OCI-LY3 (cell line): Measurements from ENCODE around the gene SULF2.

ENCODE experiments used
- H2AFZ ChIP-seq: fragments of 200-600, 300-600 bp; shearing (Covaris generic); 2 replicates; pipeline ENCODE4 v1.6.0; 2014; ENCODE audit warnings: antibody characterized with exemption, low read depth, low read length
- H3K27ac ChIP-seq: fragments of 200-600, 300-600 bp; sonication (generic); 2 replicates; pipeline ENCODE4 v1.5.1; 2014; ENCODE audit warnings: mild to moderate bottlenecking, low read length, moderate library complexity, mixed read lengths
- H3K27me3 ChIP-seq: fragments of 200-600, 300-600 bp; sonication (generic); 2 replicates; pipeline ENCODE4 v1.6.1; 2014; ENCODE audit warnings: low read depth, low read length, mixed read lengths
- H3K36me3 ChIP-seq: fragments of 200-600, 300-600 bp; sonication (generic); replicated peaks from 2 replicates; pipeline ENCODE3; 2014; ENCODE audit warnings: low read depth, low read length, mixed read lengths
- H3K4me1 ChIP-seq: fragments of 300-600, 200-600 bp; sonication (generic); 2 replicates; pipeline ENCODE4 v1.6.1; 2014; ENCODE audit warnings: low read length, mixed read lengths
- H3K4me2 ChIP-seq: fragments of 200-600, 300-600 bp; sonication (generic); 2 replicates; pipeline ENCODE4 v1.6.1; 2014; ENCODE audit warnings: low read length, mixed read lengths
- H3K4me3 ChIP-seq: fragments of 300-600, 200-600 bp; sonication (generic); 2 replicates; pipeline ENCODE4 v1.5.1; 2014; ENCODE audit warnings: antibody characterized with exemption, mild to moderate bottlenecking, low read length, moderate library complexity
- H3K79me2 ChIP-seq: fragments of 300-600, 200-600 bp; shearing (Covaris generic); 2 replicates; pipeline ENCODE4 v1.6.1; 2014; ENCODE audit warnings: mild to moderate bottlenecking, low read length, mixed read lengths
- H3K9ac ChIP-seq: fragments of 300-600, 200-600 bp; shearing (Covaris generic); 2 replicates; pipeline ENCODE4 v1.6.0; 2014; ENCODE audit warnings: mild to moderate bottlenecking, low read length, moderate library complexity
- H3K9me3 ChIP-seq: fragments of 200-600, 300-600 bp; shearing (Covaris generic); 2 replicates; pipeline ENCODE4 v1.6.1; 2014; ENCODE audit warnings: low read length, mixed read lengths; ENCODE audit not compliant: insufficient read depth
- H4K20me1 ChIP-seq: fragments of 200-600, 300-600 bp; sonication (generic); 2 replicates; pipeline ENCODE4 v1.6.1; 2016; ENCODE audit warnings: low read length, mixed read lengths; ENCODE audit not compliant: insufficient read depth
- EZH2phosphoT487 ChIP-seq: fragments of 200-600 bp; shearing (Covaris generic); IDR thresholded peaks from 2 replicates; pipeline ENCODE4 v1.6.1; 2018; ENCODE audit warnings: antibody characterized with exemption, mixed run types, low read depth
- TF ChIP-seq, protein P1 (sequence below): fragments of 200-600, 300-600 bp; sonication (generic); IDR thresholded peaks from 2 replicates; pipeline ENCODE4 v1.5.1; 2014; ENCODE audit warnings: antibody characterized with exemption, low read length, low read depth

Gene SULF2

DNA sequence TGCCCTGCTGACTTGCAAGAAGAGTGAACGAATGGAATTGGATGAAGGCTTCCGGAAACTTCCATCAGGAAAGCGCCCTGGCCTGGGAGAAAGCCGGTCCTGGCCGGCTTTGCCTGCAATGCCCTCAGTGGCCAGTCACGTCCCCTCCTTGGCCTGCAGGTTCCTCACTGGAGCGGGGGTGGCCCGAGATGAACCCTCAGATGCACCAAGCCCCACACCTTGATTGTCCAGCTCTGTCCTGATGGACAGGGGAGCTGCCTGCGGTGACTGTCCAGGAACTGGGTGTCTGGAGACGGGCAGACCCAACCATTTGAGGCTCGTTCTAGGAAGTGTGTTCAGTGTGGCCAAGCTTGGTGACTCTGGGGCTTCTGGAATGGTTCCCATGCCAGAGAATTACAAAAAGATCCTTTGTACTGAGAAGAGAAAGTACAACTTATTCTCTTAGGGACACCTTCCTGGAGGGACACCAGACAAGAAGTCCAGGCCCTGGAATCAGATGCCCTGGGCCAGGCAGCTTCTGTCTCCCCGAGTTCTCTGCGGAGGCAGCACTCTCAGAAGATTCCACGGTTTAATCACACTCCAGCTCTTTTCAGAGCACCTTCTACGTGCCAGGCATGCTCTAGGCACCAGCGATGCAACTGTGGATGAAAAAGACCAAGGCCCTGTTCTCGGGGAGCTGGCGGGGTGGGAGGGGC, 17.1 kb upstream of the SULF2 start:
- Histone ChIP-seq H3K36me3 (no peaks in the 10 kb centered on the region), H3K4me1 (no peaks in the 10 kb centered on the region), H3K27me3 (peaks cover 8% of the 10 kb centered on the region), H3K27ac (no peak overlapping the region), H3K9me3 (no peaks in the 10 kb centered on the region), H3K9ac (no peak overlapping the region), H3K79me2 (no peaks in the 10 kb centered on the region), H2AFZ (no peak overlapping the region), H4K20me1 (no peaks in the 10 kb centered on the region), H3K4me2 (no peak overlapping the region), H3K4me3 (no peak overlapping the region)
- no peak for TF ChIP-seq EZH2phosphoT487
- TF ChIP-seq, protein P1, sequence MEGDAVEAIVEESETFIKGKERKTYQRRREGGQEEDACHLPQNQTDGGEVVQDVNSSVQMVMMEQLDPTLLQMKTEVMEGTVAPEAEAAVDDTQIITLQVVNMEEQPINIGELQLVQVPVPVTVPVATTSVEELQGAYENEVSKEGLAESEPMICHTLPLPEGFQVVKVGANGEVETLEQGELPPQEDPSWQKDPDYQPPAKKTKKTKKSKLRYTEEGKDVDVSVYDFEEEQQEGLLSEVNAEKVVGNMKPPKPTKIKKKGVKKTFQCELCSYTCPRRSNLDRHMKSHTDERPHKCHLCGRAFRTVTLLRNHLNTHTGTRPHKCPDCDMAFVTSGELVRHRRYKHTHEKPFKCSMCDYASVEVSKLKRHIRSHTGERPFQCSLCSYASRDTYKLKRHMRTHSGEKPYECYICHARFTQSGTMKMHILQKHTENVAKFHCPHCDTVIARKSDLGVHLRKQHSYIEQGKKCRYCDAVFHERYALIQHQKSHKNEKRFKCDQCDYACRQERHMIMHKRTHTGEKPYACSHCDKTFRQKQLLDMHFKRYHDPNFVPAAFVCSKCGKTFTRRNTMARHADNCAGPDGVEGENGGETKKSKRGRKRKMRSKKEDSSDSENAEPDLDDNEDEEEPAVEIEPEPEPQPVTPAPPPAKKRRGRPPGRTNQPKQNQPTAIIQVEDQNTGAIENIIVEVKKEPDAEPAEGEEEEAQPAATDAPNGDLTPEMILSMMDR, result no peak

DNA sequence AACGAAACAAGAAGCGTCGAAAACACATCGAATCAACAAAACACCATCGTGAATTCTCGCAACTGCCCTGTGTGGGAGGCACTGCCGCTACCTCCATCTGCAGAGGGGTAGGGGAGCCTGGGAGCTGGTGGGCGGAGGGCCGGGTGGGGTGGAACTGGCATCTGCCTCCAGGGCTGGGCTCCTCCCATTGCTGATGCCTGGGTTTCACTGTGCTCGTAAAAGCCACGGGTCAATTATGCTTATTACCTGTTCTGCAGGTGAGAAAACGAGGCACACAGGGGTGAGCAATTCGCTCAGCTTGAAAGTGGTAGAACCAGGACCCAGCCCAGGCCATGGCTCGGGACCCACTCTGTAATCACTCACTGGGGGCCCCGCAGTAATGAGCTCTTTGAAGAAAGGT, 16.5 kb upstream of the SULF2 start:
- TF ChIP-seq, protein P1, result no peak
- no peak for TF ChIP-seq EZH2phosphoT487
- H3K4me2 ChIP-seq, result no peak overlapping the region
- H3K9me3 ChIP-seq, result no peaks in the 10 kb centered on the region
- H3K79me2 ChIP-seq, result no peaks in the 10 kb centered on the region
- no peak overlapping the region for H2AFZ ChIP-seq
- no peak overlapping the region for H3K9ac ChIP-seq
- H3K4me1 ChIP-seq, result no peaks in the 10 kb centered on the region
- peaks cover 6% of the 10 kb centered on the region; the same call in 1 of the 2 replicates for H3K27me3 ChIP-seq
- no peak overlapping the region for H3K4me3 ChIP-seq
- no peaks in the 10 kb centered on the region for H4K20me1 ChIP-seq
- no peak overlapping the region for H3K27ac ChIP-seq
- no peaks in the 10 kb centered on the region for H3K36me3 ChIP-seq

DNA sequence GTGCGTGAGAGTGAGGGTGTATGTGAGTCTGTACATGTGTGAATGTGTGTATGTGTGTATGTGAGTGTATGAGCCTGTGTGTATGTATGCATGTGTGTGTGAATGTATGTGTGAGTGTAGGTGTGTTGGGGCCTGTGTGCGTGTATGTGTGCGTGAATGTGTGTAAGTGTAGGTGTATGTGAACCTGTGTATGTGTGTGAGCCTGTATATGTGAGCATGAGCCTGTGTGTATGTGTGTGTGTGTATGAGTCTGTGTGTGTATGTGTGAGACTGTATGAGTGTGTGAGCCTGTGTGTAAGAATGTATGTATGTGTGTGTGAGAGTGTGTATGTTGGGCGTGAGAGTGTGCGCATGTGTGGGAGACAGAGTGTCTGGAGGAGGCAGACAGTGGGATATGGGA, 15.8 kb upstream of the SULF2 start:
- H3K4me1 ChIP-seq, result no peaks in the 10 kb centered on the region
- no peaks in the 10 kb centered on the region for H4K20me1 ChIP-seq
- H2AFZ ChIP-seq, result no peak overlapping the region
- no peak overlapping the region for H3K9ac ChIP-seq
- no peaks in the 10 kb centered on the region for H3K9me3 ChIP-seq
- no peaks in the 10 kb centered on the region for H3K36me3 ChIP-seq
- no peak overlapping the region for H3K4me3 ChIP-seq
- no peak overlapping the region for H3K4me2 ChIP-seq
- H3K79me2 ChIP-seq, result no peaks in the 10 kb centered on the region
- no peak overlapping the region for H3K27ac ChIP-seq
- TF ChIP-seq EZH2phosphoT487, result no peak
- TF ChIP-seq, protein P1, result no peak
- peaks cover 6% of the 10 kb centered on the region; the same call in 1 of the 2 replicates for H3K27me3 ChIP-seq

DNA sequence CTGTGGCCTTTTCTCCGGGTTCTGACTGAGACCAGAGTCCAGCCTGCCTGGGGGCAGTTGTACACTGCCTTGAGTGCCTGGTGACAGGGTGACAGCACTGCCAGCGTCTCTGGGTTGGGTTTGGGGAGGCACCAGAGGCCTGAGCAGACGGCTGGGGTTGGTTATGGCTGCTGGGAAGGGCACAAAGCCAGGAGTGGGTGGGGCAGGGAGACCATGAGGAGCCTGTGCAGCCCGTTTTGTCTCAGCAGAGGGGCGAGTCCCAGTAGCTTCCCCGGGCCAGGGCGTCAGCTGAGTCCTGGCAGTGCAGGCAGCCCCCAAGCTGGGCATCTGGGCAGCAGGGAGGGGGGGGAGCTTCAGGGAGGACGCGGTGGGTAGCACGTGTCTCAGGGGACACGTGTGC, 15.3 kb upstream of the SULF2 start:
- no peak overlapping the region for H3K27ac ChIP-seq
- peaks cover 6% of the 10 kb centered on the region; the same call in 1 of the 2 replicates for H3K27me3 ChIP-seq
- no peak overlapping the region for H2AFZ ChIP-seq
- no peak overlapping the region for H3K4me3 ChIP-seq
- no peaks in the 10 kb centered on the region for H3K79me2 ChIP-seq
- no peaks in the 10 kb centered on the region for H3K36me3 ChIP-seq
- TF ChIP-seq EZH2phosphoT487, result no peak
- TF ChIP-seq, protein P1, result no peak
- no peaks in the 10 kb centered on the region for H4K20me1 ChIP-seq
- H3K9ac ChIP-seq, result no peak overlapping the region
- H3K4me1 ChIP-seq, result no peaks in the 10 kb centered on the region
- H3K9me3 ChIP-seq, result no peaks in the 10 kb centered on the region
- H3K4me2 ChIP-seq, result no peak overlapping the region
